RWPE2 (cell line): Measurements from ENCODE around the gene RERE.

Experiments
- ATAC-seq: fragments of 200-7000 bp; cut with Tn5 transposase; 3 replicates; pipeline ENCODE4 v1.9.1; 2021; ENCODE audit warnings: low read depth
- DNase-seq: peaks from one replicate; pipeline ENCODE4 v3.0.0-alpha.2; 2020; ENCODE audit warnings: low spot score
- H3K27ac ChIP-seq: fragments of 450-650 bp; 2 replicates; pipeline ENCODE4 v1.5.1; 2017; ENCODE audit warnings: mild to moderate bottlenecking; ENCODE audit not compliant: poor library complexity, severe bottlenecking
- H3K27me3 ChIP-seq: fragments of 250-450 bp; sonication (Bioruptor Pico); 2 replicates; pipeline ENCODE4 v1.5.1; 2021; ENCODE audit warnings: mild to moderate bottlenecking, moderate library complexity; ENCODE audit not compliant: insufficient read depth, poor library complexity, severe bottlenecking
- H3K36me3 ChIP-seq: fragments of 250-450 bp; sonication (Bioruptor Pico); 2 replicates; pipeline ENCODE4 v1.5.1; 2020; ENCODE audit warnings: low read depth, mild to moderate bottlenecking, moderate library complexity
- H3K4me1 ChIP-seq: fragments of 250-450 bp; sonication (Bioruptor Pico); 2 replicates; pipeline ENCODE4 v1.5.1; 2021; ENCODE audit warnings: mild to moderate bottlenecking, moderate library complexity; ENCODE audit not compliant: insufficient read depth, poor library complexity, severe bottlenecking
- H3K4me3 ChIP-seq: fragments of 250-450 bp; sonication (Bioruptor Pico); 2 replicates; pipeline ENCODE4 v1.5.1; 2021; ENCODE audit warnings: mild to moderate bottlenecking, moderate library complexity; ENCODE audit not compliant: severe bottlenecking
- H3K9me3 ChIP-seq: fragments of 250-450 bp; sonication (Bioruptor Pico); 2 replicates; pipeline ENCODE4 v1.5.1; 2021; ENCODE audit warnings: mild to moderate bottlenecking, moderate library complexity; ENCODE audit not compliant: severe bottlenecking
- TF ChIP-seq, protein P1 (sequence below): fragments of 450-650 bp; IDR thresholded peaks from one replicate; pipeline ENCODE4 v1.5.1; 2017; ENCODE audit warnings: mild to moderate bottlenecking, moderate library complexity; ENCODE audit not compliant: poor library complexity, severe bottlenecking

Gene RERE

DNA sequence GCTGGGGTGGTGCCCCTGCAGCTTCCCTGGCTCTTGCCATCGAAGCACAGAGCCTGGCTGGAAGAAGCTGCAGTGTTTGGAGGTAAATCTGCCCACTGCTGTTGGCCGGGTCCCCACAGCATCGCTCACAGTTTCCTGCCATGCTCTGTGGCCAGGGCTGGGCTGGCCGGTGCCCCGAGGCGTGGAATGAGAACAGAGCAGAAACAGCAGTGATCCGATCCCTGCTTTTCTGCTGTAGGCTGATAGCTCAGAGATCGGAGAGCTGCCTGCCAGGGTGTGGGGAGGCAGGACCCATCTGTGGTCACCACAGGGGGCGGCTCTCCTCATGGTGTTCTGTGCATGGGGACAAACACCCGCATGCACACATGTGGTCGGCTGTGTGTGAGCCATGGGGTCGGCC lies 488.0 kb downstream of the RERE start:
- Histone ChIP-seq H3K4me3 (no peak overlapping the region), H3K36me3 (no peaks in the 10 kb centered on the region), H3K9me3 (no peaks in the 10 kb centered on the region), H3K27ac (no peak overlapping the region), H3K27me3 (no peaks in the 10 kb centered on the region), H3K4me1 (no peaks in the 10 kb centered on the region)
- TF ChIP-seq, protein P1, sequence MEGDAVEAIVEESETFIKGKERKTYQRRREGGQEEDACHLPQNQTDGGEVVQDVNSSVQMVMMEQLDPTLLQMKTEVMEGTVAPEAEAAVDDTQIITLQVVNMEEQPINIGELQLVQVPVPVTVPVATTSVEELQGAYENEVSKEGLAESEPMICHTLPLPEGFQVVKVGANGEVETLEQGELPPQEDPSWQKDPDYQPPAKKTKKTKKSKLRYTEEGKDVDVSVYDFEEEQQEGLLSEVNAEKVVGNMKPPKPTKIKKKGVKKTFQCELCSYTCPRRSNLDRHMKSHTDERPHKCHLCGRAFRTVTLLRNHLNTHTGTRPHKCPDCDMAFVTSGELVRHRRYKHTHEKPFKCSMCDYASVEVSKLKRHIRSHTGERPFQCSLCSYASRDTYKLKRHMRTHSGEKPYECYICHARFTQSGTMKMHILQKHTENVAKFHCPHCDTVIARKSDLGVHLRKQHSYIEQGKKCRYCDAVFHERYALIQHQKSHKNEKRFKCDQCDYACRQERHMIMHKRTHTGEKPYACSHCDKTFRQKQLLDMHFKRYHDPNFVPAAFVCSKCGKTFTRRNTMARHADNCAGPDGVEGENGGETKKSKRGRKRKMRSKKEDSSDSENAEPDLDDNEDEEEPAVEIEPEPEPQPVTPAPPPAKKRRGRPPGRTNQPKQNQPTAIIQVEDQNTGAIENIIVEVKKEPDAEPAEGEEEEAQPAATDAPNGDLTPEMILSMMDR = no peak
- ATAC-seq (no peak; the same call in 2 of the 3 replicates), DNase-seq (no peak)

DNA sequence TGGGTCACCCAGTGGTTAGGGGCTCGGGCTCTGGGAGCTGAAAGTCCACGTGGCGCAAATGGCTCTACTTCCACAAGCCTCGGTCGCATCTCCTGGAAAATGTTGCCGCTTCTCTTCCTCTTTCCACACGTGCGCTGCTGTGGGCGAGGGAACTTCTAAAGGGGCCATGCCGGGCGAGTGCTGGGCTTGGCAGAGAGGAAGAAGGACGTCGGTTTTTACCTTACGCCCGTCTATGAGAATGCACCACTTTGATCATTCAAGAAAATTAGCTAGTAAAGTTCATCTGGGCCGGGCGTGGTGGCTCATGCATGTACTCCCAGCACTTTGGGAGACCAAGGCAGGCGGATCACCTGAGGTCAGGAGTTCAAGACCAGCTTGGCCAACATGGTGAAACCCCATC lies 489.2 kb downstream of the RERE start:
- no peaks in the 10 kb centered on the region for H3K9me3 ChIP-seq
- H3K27me3 ChIP-seq = no peaks in the 10 kb centered on the region
- no peaks in the 10 kb centered on the region for H3K36me3 ChIP-seq
- no peak for ATAC-seq
- TF ChIP-seq, protein P1 = no peak
- no peak overlapping the region for H3K4me3 ChIP-seq
- H3K27ac ChIP-seq = no peak overlapping the region
- H3K4me1 ChIP-seq = no peaks in the 10 kb centered on the region
- no peak for DNase-seq

DNA sequence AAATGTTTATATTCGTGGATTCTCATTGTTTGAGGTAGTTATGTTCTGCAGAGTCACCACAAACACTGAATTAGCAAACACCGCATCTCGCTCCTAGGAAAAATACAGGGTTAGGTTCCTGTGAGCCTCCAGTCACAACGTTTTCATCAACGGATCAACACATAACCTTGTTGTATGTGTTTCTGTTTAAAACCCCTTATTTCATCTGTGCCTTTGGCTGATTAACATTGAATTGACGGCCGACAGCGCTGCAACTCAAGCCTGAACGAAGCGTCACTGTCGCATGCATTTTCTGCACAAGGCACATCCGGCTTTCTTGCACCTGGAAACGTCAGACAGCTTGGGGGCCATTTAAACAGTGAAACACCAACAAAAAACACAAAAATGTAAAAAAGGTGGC lies 491.2 kb downstream of the RERE start:
- H3K27me3 ChIP-seq = no peaks in the 10 kb centered on the region
- H3K4me1 ChIP-seq = no peaks in the 10 kb centered on the region
- ATAC-seq (no peak), DNase-seq (no peak)
- H3K36me3 ChIP-seq = no peaks in the 10 kb centered on the region
- H3K9me3 ChIP-seq = no peaks in the 10 kb centered on the region
- H3K4me3 ChIP-seq = no peak overlapping the region
- H3K27ac ChIP-seq = no peak overlapping the region
- TF ChIP-seq, protein P1 = no peak

DNA sequence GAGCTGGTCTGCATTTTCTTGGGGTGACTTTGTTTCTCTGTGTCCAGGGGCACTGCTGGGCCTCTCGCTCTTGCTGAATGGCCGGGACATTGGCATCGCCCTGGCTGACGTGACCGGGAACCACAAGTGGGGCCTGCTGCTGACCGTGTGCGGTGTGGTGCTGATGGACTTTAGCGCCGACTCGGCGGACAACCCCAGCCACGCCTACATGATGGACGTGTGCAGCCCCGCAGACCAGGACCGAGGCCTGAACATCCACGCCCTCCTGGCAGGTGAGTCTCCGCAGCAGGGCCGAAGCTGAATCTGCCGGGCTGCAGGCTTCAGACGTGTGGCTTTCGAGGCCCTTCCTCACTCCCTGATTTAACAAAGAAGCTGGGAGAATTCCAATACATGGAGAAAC lies 491.7 kb downstream of the RERE start:
- TF ChIP-seq, protein P1 = no peak
- no peak for ATAC-seq
- no peaks in the 10 kb centered on the region for H3K9me3 ChIP-seq
- no peak overlapping the region for H3K4me3 ChIP-seq
- H3K36me3 ChIP-seq = no peaks in the 10 kb centered on the region
- H3K27me3 ChIP-seq = no peaks in the 10 kb centered on the region
- DNase-seq = no peak
- H3K27ac ChIP-seq = no peak overlapping the region
- no peaks in the 10 kb centered on the region for H3K4me1 ChIP-seq

DNA sequence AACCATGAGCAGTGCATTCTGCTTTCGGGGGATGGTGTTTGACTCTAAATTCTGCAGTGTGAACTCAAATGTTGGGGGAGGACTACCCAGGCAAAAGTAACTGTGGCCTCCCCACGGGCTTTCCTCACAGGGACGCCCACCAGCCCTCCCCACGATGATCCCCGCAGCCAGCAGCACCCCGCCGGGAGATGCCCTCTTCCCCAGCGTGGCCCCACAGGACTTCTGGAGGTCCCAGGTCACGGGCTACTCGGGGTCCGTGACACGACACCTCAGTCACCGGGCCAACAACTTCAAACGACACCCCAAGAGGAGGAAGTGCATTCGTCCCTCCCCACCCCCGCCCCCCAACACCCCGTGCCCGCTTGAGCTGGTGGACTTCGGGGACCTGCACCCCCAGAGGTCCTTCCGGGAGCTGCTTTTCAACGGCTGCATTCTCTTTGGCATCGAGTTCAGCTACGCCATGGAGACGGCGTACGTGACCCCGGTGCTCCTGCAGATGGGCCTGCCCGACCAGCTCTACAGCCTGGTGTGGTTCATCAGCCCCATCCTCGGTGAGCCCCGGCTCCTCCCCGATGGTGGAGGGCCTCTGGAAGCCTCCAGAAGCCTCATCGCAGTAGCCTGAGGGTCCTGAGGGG lies 493.1 kb downstream of the RERE start:
- Histone ChIP-seq H3K4me3 (no peak overlapping the region), H3K36me3 (no peaks in the 10 kb centered on the region), H3K9me3 (no peaks in the 10 kb centered on the region), H3K4me1 (no peaks in the 10 kb centered on the region), H3K27me3 (no peaks in the 10 kb centered on the region), H3K27ac (no peak overlapping the region)
- DNase-seq = no peak
- ATAC-seq = no peak
- TF ChIP-seq, protein P1 = no peak
